Measurements from ENCODE around the gene RPAP3. TPM values are rescaled to one million over a fixed set of nuclear protein-coding genes. Genes with fewer than 3 reads are reported as not detected.

RPAP3 gene
- total RNA-seq, 2 donors from 2014 or later = 8.1 to 16.8 TPM

- Histone ChIP-seq H3K36me3 (no peaks in the 10 kb centered on the region), H3K27ac (no peak overlapping the region), H3K4me1 (ENCODE audit: control insufficient read depth in 1 of 2, low read depth in 2 of 2) (peaks cover 3 to 19% of the 10 kb centered on the region in 2 donors), H3K27me3 (replicated peaks; ENCODE audit: insufficient read depth) (no peaks in the 10 kb centered on the region), H3K9me3 (no peaks in the 10 kb centered on the region), H3K4me3 (no peak overlapping the region)
- DNase-seq (ENCODE audit: low spot score) (no peak), ATAC-seq (ENCODE audit: insufficient number of reproducible peaks, low FRiP score, low read depth) (no peak)
- TF ChIP-seq CTCF (IDR thresholded peaks at IDR 0.05) = no peak
Measured at GRCh38 chr12:47725893-47726292, 20.1 kb upstream of the RPAP3 start.

GRCh38 chr12:47725091-47725772 lies 19.4 kb upstream of the RPAP3 start, which contains the start of gene ENDOU:
TSS of gene ENDOU (minus strand) at chr12:47725490. CDS start at chr12:47725413, 77 bp downstream.
- ATAC-seq (ENCODE audit: insufficient number of reproducible peaks, low FRiP score, low read depth) = no peak
- Histone ChIP-seq H3K4me1 (ENCODE audit: control insufficient read depth in 1 of 2, low read depth in 2 of 2) (peaks cover 3 to 13% of the 10 kb centered on the region in 2 donors), H3K36me3 (no peaks in the 10 kb centered on the region), H3K27ac (no peak within 1 kb of the TSS), H3K4me3 (no peak within 1 kb of the TSS), H3K27me3 (replicated peaks; ENCODE audit: insufficient read depth) (no peaks in the 10 kb centered on the region), H3K9me3 (no peaks in the 10 kb centered on the region)
- TF ChIP-seq CTCF (IDR thresholded peaks at IDR 0.05) = no peak
- DNase-seq (ENCODE audit: low spot score) = no peak

- H3K36me3 ChIP-seq = no peaks in the 10 kb centered on the region
- H3K27ac ChIP-seq = no peak overlapping the region
- H3K4me1 ChIP-seq (ENCODE audit: control insufficient read depth in 1 of 2, low read depth in 2 of 2) = peaks cover 5 to 15% of the 10 kb centered on the region in 2 donors
- no peak for ATAC-seq (ENCODE audit: insufficient number of reproducible peaks, low FRiP score, low read depth)
- no peaks in the 10 kb centered on the region for H3K27me3 ChIP-seq (replicated peaks; ENCODE audit: insufficient read depth)
- no peak for TF ChIP-seq CTCF (IDR thresholded peaks at IDR 0.05)
- no peaks in the 10 kb centered on the region for H3K9me3 ChIP-seq
- DNase-seq (ENCODE audit: low spot score) = no peak
- no peak overlapping the region for H3K4me3 ChIP-seq
Measured at GRCh38 chr12:47722941-47723631, 17.3 kb upstream of the RPAP3 start.

GRCh38 chr12:47722136-47722834 lies 16.5 kb upstream of the RPAP3 start:
- Histone ChIP-seq H3K4me1 (ENCODE audit: control insufficient read depth in 1 of 2, low read depth in 2 of 2) (peaks cover 9 to 22% of the 10 kb centered on the region in 2 donors), H3K27me3 (replicated peaks; ENCODE audit: insufficient read depth) (no peaks in the 10 kb centered on the region), H3K27ac (no peak overlapping the region), H3K4me3 (no peak overlapping the region), H3K9me3 (no peaks in the 10 kb centered on the region), H3K36me3 (no peaks in the 10 kb centered on the region)
- TF ChIP-seq CTCF (IDR thresholded peaks at IDR 0.05) = no peak
- DNase-seq (ENCODE audit: low spot score) (no peak), ATAC-seq (ENCODE audit: insufficient number of reproducible peaks, low FRiP score, low read depth) (no peak)

- Histone ChIP-seq H3K4me1 (ENCODE audit: control insufficient read depth in 1 of 2, low read depth in 2 of 2) (peaks cover 12 to 30% of the 10 kb centered on the region in 2 donors), H3K27ac (no peak overlapping the region), H3K36me3 (no peaks in the 10 kb centered on the region), H3K4me3 (no peak overlapping the region), H3K27me3 (replicated peaks; ENCODE audit: insufficient read depth) (no peaks in the 10 kb centered on the region), H3K9me3 (no peaks in the 10 kb centered on the region)
- ATAC-seq (ENCODE audit: insufficient number of reproducible peaks, low FRiP score, low read depth) (no peak), DNase-seq (ENCODE audit: low spot score) (no peak)
- TF ChIP-seq CTCF (IDR thresholded peaks at IDR 0.05) = no peak
Measured at GRCh38 chr12:47721431-47721973, 15.7 kb upstream of the RPAP3 start.

Measured in thoracic aorta (tissue), 2 donors.